Left lung (tissue), 10 donors: ENCODE results near the gene PAK5. TPM values are rescaled to one million over a fixed set of nuclear protein-coding genes. Genes with fewer than 3 reads are reported as not detected.

Experiments
- ATAC-seq: fragments of 200-7000 bp; cut with Tn5 transposase; one replicate; pipeline ENCODE4 v1.9.1; 2020; ENCODE audit warnings: moderate library complexity
- DNase-seq, 4 donors: peaks; one replicate each; pipeline ENCODE4 v3.0.0-alpha.2; 2013 to 2020
- H3K27ac ChIP-seq, 2 donors: fragments of 200-600 bp; sonication (generic) in 1 of 2; one replicate each; pipeline versions ENCODE4 v1.5.0 to v1.8.0; 2020 to 2021
- H3K27me3 ChIP-seq, 2 donors: fragments of 200-600 bp; sonication (generic) in 1 of 2; one replicate each; pipeline versions ENCODE4 v1.5.0 to v1.8.0; 2020 to 2021
- H3K36me3 ChIP-seq, 2 donors: fragments of 200-600 bp; sonication (generic) in 1 of 2; one replicate each; pipeline versions ENCODE4 v1.5.0 to v1.8.0; 2020 to 2021
- H3K4me1 ChIP-seq, 2 donors: fragments of 200-600 bp; one replicate each; pipeline ENCODE4 v1.8.0; 2021
- H3K4me3 ChIP-seq, 2 donors: fragments of 200-600 bp; sonication (generic) in 1 of 2; one replicate each; pipeline versions ENCODE4 v1.5.0 to v1.8.0; 2020 to 2021; ENCODE audit warnings: mild to moderate bottlenecking in 1 of 2
- H3K9me3 ChIP-seq, 2 donors: fragments of 200-600 bp; sonication (generic) in 1 of 2; one replicate each; pipeline versions ENCODE4 v1.5.0 to v1.8.0; 2020 to 2021
- intact Hi-C, 2 donors: fragments of 100-400 bp; cut with DNase I; formaldehyde crosslinking; loops; one replicate each; pipeline versions ENCODE4 v1.11.2 to v1.14.2; 2022
- polyA plus RNA-seq, 6 donors: library from polyadenylated mRNA; unstranded; fragments of 120-200 nt; gene quantifications; one replicate each; pipeline ENCODE4 v1.2.1, GENCODE V29; 2013; ENCODE audit not compliant: insufficient read length in 6 of 6
- total RNA-seq, 2 donors: library from RNA; stranded (reverse); fragmentation: NEBNext Ultra II Directional; extraction: Animal tissue kit (Norgen Biotek cat#: 25700); gene quantifications; one replicate each; pipeline ENCODE4 v1.2.1, GENCODE V29; 2021
- TF ChIP-seq, protein P1 (sequence below), 2 donors: fragments of 200-600 bp; sonication (generic) in 1 of 2; IDR thresholded peaks; one replicate each; pipeline versions ENCODE4 v1.5.0 to v1.8.0; 2021; ENCODE audit warnings: antibody characterized with exemption in 2 of 2
- donor health status: DM: no; HTN: yes; CAD: no.
- donor health status: DM: no; HTN: no; CAD: no.

Gene PAK5
- total and polyA plus RNA-seq, 8 donors: 0.15 to 0.46 (median 0.38) TPM; not detected in 1

- Histone ChIP-seq H3K4me3 (no peak overlapping the region), H3K36me3 (no peaks in the 10 kb centered on the region), H3K9me3 (no peaks in the 10 kb centered on the region), H3K27me3 (no peaks in the 10 kb centered on the region), H3K4me1 (no peaks in the 10 kb centered on the region), H3K27ac (no peak overlapping the region)
- intact Hi-C loops: no loop called here
- ATAC-seq (no peak), DNase-seq (no peak)
- TF ChIP-seq, protein P1, sequence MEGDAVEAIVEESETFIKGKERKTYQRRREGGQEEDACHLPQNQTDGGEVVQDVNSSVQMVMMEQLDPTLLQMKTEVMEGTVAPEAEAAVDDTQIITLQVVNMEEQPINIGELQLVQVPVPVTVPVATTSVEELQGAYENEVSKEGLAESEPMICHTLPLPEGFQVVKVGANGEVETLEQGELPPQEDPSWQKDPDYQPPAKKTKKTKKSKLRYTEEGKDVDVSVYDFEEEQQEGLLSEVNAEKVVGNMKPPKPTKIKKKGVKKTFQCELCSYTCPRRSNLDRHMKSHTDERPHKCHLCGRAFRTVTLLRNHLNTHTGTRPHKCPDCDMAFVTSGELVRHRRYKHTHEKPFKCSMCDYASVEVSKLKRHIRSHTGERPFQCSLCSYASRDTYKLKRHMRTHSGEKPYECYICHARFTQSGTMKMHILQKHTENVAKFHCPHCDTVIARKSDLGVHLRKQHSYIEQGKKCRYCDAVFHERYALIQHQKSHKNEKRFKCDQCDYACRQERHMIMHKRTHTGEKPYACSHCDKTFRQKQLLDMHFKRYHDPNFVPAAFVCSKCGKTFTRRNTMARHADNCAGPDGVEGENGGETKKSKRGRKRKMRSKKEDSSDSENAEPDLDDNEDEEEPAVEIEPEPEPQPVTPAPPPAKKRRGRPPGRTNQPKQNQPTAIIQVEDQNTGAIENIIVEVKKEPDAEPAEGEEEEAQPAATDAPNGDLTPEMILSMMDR (IDR thresholded peaks at IDR 0.05): no peak
These were observed 248.7 kb downstream of the PAK5 start for GRCh38 chr20:9590189-9590588.

GRCh38 chr20:9588706-9589105, 250.2 kb downstream of the PAK5 start:
- ATAC-seq (no peak), DNase-seq (no peak)
- H3K4me3 ChIP-seq: no peak overlapping the region
- no peaks in the 10 kb centered on the region for H3K27me3 ChIP-seq
- TF ChIP-seq, protein P1 (IDR thresholded peaks at IDR 0.05): no peak
- H3K9me3 ChIP-seq: no peaks in the 10 kb centered on the region
- no peaks in the 10 kb centered on the region for H3K4me1 ChIP-seq
- intact Hi-C loops: no loop called here
- no peak overlapping the region for H3K27ac ChIP-seq
- H3K36me3 ChIP-seq: no peaks in the 10 kb centered on the region

- intact Hi-C loops: no loop called here
These were observed 255.7 kb downstream of the PAK5 start for GRCh38 chr20:9583151-9583550.

DNA sequence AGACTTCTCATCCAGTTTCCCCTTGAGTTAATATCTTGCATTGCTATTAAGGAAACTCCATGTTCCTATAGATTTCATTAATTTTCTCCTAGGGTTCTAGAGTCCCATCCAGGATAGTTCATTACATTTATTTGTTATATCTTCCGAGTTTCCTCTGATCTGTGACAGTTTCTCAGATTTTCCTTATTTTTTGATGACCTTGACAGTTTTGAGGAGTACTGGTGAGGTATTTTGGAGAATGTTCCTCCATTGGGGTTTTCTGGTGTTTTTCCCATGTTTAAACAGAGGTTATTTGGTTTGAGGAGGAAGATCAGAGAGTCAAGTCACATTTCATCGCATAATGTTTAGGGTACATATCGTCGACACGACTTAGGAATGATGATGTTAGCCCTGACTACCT, 256.7 kb downstream of the PAK5 start:
- Histone ChIP-seq H3K4me1 (no peaks in the 10 kb centered on the region), H3K36me3 (no peaks in the 10 kb centered on the region), H3K27me3 (no peaks in the 10 kb centered on the region), H3K27ac (no peak overlapping the region), H3K4me3 (no peak overlapping the region), H3K9me3 (no peaks in the 10 kb centered on the region)
- TF ChIP-seq, protein P1 (IDR thresholded peaks at IDR 0.05): no peak
- intact Hi-C loops: no loop called here
- no peak for DNase-seq
- ATAC-seq: no peak

More at GRCh38 chr20:9583151-9583550, 255.7 kb downstream of the PAK5 start:
- DNase-seq: no peak
- no peaks in the 10 kb centered on the region for H3K4me1 ChIP-seq
- no peaks in the 10 kb centered on the region for H3K36me3 ChIP-seq
- TF ChIP-seq, protein P1 (IDR thresholded peaks at IDR 0.05): no peak
- no peaks in the 10 kb centered on the region for H3K9me3 ChIP-seq
- H3K27me3 ChIP-seq: no peaks in the 10 kb centered on the region
- ATAC-seq: no peak
- no peak overlapping the region for H3K27ac ChIP-seq
- no peak overlapping the region for H3K4me3 ChIP-seq

DNA sequence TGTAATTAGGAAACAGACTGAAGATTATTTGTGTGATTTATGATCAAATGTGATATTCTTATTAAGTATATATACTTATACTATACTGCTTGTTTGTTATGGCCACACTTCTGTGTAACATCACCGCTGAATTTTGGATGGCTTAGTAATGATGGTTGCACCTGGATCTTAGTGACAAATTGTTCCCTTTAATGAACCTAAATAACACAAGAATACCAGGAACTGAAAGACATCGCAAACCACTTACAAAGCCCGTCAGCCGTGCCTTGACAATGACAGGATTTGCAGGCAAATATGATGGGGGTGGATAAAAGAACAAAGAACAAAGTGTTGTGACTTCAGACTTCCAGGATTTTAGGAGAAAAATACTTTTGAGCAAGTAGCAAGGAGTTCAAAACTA, 257.4 kb downstream of the PAK5 start:
- TF ChIP-seq, protein P1 (IDR thresholded peaks at IDR 0.05): no peak
- intact Hi-C loops: no loop called here
- ATAC-seq: no peak
- no peaks in the 10 kb centered on the region for H3K36me3 ChIP-seq
- no peaks in the 10 kb centered on the region for H3K9me3 ChIP-seq
- H3K27ac ChIP-seq: no peak overlapping the region
- no peaks in the 10 kb centered on the region for H3K4me1 ChIP-seq
- no peak overlapping the region for H3K4me3 ChIP-seq
- DNase-seq: no peak
- H3K27me3 ChIP-seq: no peaks in the 10 kb centered on the region
